HG03439 (cell line): ENCODE results near the gene SSTR3.
"Not testable (repeated sequence)": the region's sequence is repeated elsewhere in the genome, so short reads cannot be mapped to it uniquely, and the experiment has no call there.

Source experiments
- ATAC-seq: cut with Tn5 transposase; IDR thresholded peaks from one replicate; pipeline ENCODE4 v1.9.1; 2021; ENCODE audit warnings: mild to moderate bottlenecking, moderate library complexity; ENCODE audit not compliant: unreplicated experiment

SSTR3 gene

DNA sequence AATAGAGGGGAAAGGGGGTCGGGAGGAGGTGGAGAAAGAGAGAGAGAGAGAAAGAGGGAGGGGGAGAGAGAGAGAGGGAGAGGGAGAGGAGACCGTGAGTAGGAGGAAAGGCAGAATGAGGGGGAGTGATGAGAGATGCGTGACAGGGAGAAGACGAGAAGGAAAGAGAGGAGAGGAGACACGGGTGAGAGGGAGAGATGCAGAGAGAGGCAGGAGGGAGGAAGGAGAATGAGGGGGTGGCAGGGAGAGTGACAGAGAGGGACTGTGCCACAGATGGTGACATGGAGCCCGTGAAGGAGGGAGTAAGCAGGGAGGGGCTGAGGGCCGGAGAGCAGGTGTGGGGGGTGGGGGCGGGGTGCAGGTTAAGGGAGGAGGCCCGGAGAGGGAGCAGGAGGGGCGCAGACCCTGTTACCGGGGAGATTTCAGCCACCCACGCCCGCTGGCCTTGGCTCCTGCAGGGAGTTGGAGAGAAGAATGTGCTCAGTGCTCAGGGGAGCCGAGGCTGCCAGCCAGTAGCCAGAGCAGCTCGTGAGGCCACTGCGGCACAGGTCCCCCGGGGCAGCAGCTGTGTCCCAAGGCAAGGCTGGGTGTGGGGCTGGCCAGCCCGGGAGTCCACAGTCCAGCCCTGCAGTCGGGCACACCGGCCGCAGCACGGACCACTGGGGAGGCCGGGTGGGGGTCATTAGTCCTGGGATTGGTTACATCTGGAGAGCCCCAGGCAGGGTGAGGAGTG is at the start of gene SSTR3:
Gene SSTR3 (minus strand): TSS at position 304 of the 733 bp plus-strand sequence. CDS start 4,674 bp downstream, outside the sequence.
- no peak for ATAC-seq

DNA sequence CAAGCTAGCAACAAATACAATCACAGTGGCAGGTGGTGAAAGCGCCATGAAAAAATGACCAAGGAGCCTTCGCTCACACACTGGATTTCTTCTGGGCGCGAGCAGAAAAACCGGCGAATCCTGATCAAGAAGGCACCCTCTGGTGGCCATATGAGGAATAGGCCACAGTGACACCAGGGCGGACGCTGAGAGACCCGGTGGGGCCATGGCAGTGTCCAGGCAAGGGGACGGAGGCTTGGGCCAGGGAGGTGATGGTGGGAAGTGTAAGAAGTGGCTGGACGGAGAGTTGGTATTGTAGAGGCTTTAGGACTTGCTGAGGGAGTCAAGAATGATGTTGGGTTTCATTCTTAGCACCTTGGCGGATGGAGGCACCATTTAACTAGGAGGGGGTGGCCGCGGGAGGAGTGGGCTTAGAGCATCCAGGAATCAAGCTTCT is 48.6 kb upstream of the SSTR3 start:
- no peak for ATAC-seq

DNA sequence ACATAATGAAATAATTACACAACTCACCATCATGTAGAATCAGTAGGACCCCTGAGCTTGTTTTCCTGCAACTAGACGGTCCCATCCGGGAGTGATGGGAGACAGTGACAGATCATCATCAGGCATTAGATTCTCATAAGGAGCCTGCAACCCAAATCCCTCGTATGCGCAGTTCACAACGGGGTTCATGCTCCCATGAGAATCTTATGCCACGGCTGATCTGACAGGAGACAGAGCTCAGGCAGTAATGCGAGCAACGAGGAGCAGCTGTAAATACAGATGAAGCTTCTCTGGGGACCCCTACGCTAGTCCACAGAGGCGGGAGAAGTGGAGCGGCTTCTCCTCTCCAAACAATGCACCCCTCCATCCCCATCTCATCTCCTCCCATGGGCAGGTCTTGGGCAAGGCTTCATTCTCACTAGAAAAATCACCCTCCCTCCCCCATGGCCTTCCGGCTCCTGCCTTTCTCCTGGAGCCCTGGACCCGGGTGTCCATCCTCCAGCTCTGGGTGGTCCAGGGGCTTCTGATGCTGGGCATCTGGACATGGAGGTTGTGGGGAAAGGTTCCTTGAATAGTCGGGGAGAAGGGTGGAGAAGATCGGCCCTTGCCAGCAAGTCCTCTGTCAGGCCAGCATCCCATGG is 48.0 kb upstream of the SSTR3 start:
- ATAC-seq: no peak

DNA sequence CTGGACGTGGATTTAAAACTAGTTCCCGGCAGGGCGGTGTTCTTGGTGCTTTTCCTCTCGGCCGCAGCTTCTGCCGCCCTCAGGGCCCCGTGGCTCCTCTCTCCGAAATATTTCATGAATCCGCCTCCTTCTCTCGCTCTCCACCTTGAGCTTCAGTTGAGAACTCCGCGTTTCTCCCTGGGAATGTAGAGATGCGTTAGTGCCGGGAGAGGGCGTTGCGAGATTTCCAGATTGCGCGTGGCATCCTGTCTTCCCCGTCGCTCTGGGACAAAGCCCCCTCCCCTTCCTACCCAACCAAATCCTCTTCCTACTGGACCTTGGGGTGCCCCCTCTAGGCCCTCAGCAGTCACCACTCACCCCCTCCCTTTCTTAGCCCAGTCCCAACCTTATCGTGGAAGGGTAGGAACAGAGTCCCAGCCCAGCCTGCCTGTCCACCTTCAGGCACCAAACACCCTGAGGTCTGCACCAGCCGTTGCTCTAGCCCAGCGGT is 47.3 kb upstream of the SSTR3 start:
- no peak for ATAC-seq

DNA sequence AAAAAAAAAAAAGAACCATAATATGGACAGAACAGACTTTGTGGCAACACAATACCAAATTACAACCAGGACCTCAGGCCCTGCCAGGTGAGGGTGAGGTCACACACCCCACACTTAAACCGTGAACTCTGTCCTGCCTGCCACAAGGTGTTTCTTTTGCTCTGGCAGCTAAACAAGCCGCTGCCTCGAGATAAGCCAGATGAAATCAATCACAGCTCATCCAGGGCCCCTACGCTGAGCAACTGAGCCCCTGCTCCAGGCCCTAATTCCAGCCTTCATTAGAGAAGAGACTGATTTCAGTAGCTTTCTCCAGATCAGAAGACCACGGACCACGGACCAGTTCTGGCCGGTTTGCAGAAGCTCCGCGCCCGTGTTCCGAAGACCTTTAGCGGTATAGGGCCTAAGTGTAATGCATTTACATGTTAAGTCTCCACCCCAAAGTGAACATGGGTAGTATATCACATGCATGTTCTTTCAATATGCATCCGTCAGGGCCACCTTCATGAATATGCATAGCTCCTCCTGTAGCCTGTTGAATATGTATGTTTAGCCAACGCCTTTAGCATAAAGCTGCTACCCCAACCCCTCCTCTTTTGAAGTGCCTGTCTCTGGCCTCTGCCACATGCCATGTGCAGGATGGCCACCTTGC is 46.6 kb upstream of the SSTR3 start:
- ATAC-seq: no peak

- no peak for ATAC-seq
Observed at GRCh38 chr22:37258005-37258752, 45.9 kb upstream of the SSTR3 start.

DNA sequence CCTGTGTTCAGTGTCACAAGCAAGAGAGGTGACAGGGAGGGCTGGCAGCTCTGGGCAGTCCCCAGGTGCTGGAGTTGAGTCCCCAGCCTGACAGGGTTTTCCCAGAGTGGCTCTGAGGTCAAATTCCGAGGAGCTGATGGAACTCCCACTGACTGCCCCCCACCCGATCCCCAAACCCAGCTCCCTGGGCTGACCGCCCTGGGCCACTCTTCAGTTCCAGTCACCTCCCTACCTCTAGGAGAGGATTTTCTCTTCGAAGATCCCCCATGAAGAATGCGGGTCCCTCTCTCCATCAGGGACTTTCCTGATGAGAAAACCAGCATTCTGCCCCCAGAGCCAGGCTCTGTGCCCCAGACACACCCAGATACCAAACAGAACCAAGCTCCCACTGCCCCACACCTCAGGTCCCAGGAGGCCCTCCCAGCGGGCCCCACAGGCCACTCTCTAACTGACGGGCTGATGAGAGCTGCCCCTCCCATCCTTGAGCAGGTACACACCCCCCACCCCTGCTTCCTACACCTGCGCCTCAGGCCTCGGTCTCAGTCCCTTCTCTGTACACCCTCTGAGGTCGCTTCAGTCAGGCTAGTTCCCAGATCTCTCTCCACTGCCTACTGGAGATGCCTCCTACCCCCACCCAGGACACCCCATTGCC is 43.9 kb upstream of the SSTR3 start:
- no peak for ATAC-seq

DNA sequence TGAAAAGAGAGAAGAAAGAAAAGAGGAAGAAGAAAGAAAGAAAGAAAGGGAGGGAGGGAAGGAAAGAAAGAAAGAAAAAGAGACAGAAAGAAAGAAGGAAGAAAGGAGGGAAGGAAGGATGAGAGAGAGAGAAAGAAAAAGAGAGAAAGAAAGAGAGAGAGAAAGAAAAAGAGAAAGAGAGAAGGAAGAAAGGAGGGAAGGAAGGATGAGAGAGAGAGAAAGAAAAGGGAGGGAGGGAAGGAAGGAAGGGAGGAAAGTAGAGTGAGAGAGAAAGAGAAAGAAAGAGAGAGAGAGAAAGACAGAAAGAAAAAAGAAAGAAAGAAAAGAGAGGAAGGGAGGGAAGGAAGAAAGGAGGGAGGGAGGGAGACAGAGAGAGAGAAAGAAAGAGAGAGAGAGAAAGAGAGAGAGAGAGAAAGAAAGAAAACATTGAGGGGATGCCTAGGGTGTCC is 43.3 kb upstream of the SSTR3 start:
- no peak for ATAC-seq

- ATAC-seq: no peak
Observed at GRCh38 chr22:37254867-37255233, 42.6 kb upstream of the SSTR3 start.

DNA sequence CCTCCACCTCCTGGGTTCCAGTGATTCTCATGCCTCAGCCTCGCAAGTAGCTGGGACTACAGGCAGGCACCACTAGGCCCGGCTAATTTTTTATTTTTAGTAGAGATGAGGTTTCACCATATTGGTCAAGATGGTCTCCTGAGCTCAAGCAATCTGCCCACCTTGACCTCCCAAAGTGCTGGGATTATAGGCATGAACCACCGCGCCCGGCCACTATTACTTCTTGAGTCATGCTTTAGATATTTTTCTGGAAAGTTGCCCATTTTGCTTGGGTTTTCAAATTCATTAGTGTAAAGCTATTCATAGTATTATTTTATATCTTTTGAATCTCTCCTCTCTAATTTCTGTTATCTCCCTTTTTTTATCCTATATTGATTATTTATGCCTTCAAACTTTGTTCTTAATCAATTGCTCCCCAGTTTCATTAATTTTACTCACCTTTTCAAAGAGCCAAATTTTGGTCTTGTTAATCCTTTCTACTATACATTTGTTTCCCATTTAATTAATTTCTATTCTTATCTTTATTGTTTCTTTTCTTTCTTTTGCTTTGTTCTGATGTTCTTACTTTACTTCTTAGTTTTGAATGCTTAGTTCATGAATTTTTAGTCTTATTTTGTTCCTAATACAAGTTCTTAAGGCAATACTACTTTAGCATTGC is 42.1 kb upstream of the SSTR3 start:
- ATAC-seq: no peak

- no peak for ATAC-seq
Observed at GRCh38 chr22:37253126-37253660, 40.9 kb upstream of the SSTR3 start.

DNA sequence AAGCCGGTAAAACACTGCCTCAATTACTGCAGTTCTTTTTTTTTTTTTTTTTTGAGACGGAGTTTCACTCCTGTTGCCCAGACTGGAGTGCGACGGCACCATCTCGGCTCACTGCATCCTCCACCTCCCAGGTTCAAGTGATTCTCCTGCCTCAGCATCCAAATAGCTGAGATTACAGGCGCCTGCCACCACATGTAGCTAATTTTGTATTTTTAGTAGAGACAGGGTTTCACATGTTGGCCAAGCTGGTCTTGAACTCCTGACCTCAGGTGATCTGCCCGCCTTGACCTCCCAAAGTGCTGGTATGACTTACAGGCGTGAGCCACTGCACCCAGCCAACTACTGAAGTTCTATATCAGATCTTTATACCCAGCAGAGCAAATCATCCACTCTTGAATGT is 39.6 kb upstream of the SSTR3 start:
- not testable (repeated sequence) for ATAC-seq

DNA sequence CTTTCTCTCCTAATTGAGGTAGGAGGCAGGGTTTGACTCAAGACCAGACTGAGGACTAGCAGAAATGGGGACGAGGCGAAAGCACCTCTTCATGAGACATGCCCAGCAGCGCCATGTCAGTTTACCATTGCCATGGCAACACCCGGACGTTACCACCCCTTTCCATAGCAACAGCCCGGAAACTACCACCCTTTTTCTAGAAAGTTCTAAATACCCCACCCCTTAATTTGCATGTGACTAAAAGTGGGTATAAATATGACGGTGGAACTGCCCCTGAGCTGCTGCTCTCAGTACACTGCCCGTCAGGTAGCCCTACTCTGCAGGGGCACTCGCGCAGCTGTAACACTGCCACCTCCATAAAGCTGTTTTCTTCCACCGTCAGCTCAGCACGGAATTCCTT is 37.7 kb upstream of the SSTR3 start:
- no peak for ATAC-seq

- no peak for ATAC-seq
Observed at GRCh38 chr22:37248251-37248650, 36.0 kb upstream of the SSTR3 start.

DNA sequence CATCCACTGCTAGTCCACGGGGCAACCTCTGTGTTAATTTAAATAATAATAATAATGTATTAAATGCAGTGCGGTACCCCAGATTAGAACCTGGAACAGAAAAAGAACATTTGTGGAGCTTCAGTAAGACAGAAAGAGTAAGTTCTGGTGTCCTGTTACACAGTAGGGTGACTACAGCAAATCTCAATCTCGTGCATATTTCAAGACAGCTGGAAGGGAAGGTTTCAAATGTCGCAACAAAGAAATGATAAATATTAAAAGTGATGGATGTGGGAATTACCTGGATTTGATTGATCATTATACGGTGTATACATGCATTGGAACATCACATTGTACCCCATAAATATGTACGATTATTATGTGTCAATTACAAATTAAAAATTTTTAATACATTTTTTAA is 33.5 kb upstream of the SSTR3 start:
- ATAC-seq: no peak

DNA sequence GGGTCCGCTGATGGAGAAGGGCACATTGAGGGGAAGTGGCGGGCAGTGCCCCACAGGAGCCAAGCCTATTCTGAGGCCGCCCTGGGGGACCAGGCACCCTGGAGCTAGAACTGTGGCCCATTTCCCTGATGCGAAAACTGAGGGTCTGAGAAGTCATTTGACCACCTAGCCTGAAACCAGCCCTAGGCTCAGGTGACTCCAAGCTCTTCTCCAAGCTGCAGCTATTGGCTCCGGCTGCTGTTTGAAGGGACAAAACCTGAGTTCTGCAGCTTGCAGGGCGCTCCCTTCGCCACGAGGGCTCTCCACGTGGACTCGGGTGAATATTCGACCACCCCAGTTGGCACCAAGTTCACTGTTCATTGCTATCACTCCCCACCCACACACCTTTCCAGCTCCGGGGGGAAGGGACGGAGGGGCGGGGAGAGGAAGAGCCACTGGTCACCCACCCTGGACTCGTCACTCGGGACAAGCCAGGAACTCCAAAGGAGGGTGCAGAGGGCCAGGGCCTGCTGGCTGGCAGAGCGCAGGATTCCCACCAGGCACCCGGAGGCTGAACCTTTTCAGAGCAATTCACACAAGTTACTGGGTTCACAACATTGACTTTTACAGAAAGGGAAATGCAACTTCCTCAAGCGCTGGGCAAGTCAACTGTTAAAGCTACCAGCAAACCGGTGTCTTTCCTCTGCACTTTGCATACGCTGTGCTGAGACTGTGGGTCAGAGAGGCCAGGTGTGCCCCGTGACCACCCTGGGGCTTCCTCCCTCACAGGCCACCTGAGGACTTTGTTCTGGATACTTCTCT is 32.8 kb upstream of the SSTR3 start:
- peak; percentile 29 for ATAC-seq

GRCh38 chr22:37244114-37244921 is 32.0 kb upstream of the SSTR3 start, which contains the start of gene RAC2:
TSS of gene RAC2 (minus strand) at chr22:37244269. CDS start at chr22:37244148, 121 bp downstream.
- ATAC-seq: peak; percentile 44
